Peyer's patch (tissue), 4 donors: ENCODE results near the gene MXRA5.

Source experiments
- CTCF ChIP-seq, 6 experiments: fragments of 450-650 bp in 4 of 6; fragments of 200-600 bp in 2 of 6; sonication (generic) in 1 of 6; IDR thresholded peaks; one replicate each; pipeline ENCODE4 v1.5.1; 2017 to 2019; ENCODE audit warnings: antibody characterized with exemption in 6 of 6, mild to moderate bottlenecking in 3 of 6, moderate library complexity in 1 of 6
- POLR2A ChIP-seq, 2 donors: fragments of 450-650 bp; IDR thresholded peaks; one replicate each; pipeline ENCODE4 v1.5.1; 2017; ENCODE audit warnings: antibody characterized with exemption in 2 of 2, mild to moderate bottlenecking in 2 of 2, moderate library complexity in 2 of 2

- TF ChIP-seq CTCF (IDR thresholded peaks at IDR 0.05) = no peak
- TF ChIP-seq POLR2A (IDR thresholded peaks at IDR 0.05) = no peak
These were observed 38.6 kb downstream of the MXRA5 start for GRCh38 chrX:3307881-3308280.
